Measurements from ENCODE around the gene CATSPERZ.

DNA sequence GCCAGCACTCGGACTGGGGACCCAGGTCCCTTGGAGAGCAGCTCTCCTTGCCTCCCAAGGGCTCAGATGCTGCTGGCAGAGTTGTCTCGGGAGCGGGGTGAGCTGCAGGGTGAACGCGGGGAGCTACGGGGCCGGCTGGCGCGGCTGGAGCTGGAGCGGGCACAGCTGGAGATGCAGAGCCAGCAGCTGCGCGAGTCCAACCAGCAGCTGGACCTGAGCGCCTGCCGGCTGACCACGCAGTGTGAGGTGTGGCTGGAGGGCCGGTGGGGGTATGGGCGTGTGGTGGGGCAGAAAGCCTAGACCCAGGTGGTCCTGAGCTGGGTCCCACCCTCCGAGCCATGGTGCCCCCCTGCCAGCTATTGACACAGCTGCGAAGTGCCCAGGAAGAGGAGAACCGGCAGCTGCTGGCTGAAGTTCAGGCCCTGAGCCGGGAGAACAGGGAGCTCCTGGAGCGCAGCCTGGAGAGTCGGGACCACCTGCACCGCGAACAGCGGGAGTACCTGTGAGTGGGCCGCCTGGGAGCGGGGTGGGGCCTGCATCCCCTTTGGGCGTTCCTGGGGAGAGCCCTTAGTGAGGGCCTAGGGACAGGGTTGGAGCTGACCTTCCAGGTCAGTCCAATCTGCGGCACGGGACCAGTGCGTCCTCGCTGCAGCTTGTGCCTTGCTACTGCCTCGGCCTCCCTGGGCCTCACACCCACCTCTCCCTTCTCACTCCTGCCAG, 53.0 kb downstream of the CATSPERZ start:
- TF ChIP-seq EZH2 (IDR thresholded peaks at IDR 0.05; ENCODE audit: low read depth) = no peak
- TF ChIP-seq, protein P1, sequence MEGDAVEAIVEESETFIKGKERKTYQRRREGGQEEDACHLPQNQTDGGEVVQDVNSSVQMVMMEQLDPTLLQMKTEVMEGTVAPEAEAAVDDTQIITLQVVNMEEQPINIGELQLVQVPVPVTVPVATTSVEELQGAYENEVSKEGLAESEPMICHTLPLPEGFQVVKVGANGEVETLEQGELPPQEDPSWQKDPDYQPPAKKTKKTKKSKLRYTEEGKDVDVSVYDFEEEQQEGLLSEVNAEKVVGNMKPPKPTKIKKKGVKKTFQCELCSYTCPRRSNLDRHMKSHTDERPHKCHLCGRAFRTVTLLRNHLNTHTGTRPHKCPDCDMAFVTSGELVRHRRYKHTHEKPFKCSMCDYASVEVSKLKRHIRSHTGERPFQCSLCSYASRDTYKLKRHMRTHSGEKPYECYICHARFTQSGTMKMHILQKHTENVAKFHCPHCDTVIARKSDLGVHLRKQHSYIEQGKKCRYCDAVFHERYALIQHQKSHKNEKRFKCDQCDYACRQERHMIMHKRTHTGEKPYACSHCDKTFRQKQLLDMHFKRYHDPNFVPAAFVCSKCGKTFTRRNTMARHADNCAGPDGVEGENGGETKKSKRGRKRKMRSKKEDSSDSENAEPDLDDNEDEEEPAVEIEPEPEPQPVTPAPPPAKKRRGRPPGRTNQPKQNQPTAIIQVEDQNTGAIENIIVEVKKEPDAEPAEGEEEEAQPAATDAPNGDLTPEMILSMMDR (conservative IDR thresholded peaks at IDR 0.05) = no peak
